ENCODE data around the gene APPBP2.
A peak's percentile ranks its signal among the peaks of the same experiment; 100 is the strongest.
"Not testable (repeated sequence)": the region's sequence is repeated elsewhere in the genome, so short reads cannot be mapped to it uniquely, and the experiment has no call there.

APPBP2 gene

DNA sequence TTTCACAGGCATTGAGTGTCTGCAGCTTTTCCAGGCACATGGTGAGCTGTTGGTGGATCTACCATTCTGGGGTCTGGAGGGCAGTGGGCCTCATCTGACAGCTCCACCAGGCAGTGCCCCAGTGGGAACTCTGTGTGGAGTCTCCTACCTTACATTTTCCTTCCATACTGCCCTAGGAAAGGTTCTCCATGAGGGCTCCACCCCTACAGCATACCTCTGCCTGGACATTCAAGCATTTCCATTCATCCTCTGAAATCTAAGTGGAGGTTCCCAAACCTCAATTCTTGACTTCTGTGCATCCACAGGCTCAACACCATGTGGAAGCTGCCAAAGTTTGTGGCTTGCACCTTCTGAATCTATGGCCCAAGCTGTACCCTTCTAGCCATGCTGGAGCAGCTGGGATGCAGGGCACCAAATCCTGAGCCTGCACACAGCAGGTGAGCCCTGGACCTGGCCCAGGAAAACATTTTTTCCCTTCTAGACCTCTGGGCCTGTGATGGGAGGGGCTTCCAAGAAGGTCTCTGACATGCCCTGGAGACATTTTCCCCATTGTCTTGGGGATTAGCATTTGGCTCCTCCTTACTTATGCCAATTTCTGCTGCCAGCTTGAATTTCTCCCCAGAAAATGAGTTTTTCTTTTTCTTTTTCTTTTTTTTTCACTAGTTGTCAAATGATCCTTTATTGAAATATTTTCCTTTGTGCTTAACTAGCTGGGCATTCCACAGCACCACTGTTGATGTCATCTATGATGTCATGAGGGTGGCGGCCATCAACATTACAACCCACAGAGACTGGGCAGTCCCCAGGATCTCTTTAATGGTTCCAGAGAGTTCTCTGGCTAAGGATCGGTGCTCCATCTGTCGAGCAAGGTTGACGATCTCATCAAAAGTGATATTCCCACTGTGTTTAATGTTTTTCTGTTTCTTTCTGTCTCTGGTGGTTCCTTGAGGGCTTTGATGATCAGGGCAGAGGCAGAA is 92.7 kb downstream of the APPBP2 start:
- not testable (repeated sequence) for DNase-seq

DNA sequence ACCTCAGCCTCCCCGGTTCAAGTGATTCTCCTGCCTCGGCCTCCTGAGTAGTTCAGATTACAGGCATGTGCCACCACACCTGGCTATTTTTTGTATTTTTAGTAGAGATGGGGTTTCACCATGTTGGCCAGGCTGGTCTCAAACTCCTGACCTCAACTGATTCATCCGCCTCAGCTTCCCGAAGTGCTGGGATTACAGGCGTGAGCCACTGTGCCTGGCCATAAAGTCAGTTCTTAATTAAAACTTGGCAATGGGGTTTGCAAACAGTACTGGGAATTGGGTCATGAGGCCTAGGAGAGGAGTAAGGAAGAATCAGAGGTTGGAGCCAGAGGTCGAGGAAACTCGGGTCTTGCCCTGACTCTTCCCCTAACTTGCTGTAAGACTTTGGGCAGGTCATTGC is 95.5 kb downstream of the APPBP2 start:
- DNase-seq: not testable (repeated sequence)

GRCh38 chr17:60428491-60428890 is 97.6 kb downstream of the APPBP2 start:
- DNase-seq: not testable (repeated sequence)

- no peak for DNase-seq
Measured at GRCh38 chr17:60426596-60426995, 99.4 kb downstream of the APPBP2 start.

DNA sequence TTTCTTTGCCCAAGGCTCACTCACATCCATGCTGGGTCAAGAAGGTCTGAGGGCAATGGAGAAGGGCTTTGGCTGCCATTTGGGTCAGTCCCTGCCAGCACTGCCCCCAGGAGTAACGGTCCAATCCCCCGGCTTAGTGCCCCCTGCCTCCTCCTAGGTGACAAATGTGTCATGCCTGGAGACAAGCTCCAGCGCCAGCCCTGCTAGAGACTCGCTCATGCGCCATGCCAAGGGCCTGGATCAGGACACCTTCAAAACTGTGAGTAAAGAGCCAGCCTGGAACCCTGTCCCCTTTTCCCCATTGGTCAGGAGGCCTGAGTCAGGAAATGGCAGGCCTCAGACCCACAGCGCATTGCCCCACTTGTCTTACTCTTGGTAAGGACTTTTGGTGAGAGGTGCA is 100.4 kb downstream of the APPBP2 start:
- no peak for DNase-seq

GRCh38 chr17:60423865-60424264 is 102.2 kb downstream of the APPBP2 start:
- no peak for DNase-seq

DNA sequence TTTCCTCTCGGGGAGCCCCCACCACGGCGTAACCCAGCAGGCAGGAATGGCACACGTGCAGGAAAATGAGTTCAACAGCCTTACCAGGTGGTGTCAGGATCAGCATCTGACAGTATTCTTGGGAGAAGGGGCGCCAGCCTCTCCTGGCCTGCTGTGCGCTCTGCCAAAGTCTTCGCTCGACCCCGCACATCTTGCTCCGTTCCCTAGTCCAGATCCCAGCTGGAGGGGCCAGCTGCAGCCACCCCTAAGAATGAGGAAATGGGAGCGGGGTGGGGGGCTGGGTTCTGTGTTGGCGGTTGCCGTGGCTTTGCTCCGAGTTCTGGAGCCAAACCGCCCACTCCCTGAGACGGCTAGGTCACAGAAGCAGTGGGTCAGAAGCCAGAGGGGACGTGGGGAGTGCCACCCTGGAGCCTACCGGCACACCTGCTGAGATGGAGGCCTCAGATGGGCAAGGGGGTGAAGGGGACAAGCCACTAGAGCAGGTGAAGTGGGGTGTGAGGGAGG is 103.8 kb downstream of the APPBP2 start, which contains the start of gene CHCT1:
Gene CHCT1 (plus strand): TSS at position 328 of the 504 bp plus-strand sequence. CDS start 104 bp downstream, at position 432.
- DNase-seq: no peak

- DNase-seq: peak; percentile 67
Measured at GRCh38 chr17:60421273-60422161, 104.5 kb downstream of the APPBP2 start.

- DNase-seq: not testable (repeated sequence)
Measured at GRCh38 chr17:60419875-60420274, 106.2 kb downstream of the APPBP2 start.

GRCh38 chr17:60419003-60419402 is 107.0 kb downstream of the APPBP2 start:
- not testable (repeated sequence) for DNase-seq

- peak; percentile 58 for DNase-seq
Measured at GRCh38 chr17:60416368-60416925, 109.6 kb downstream of the APPBP2 start.

GRCh38 chr17:60415146-60415545 is 110.9 kb downstream of the APPBP2 start:
- no peak for DNase-seq

DNA sequence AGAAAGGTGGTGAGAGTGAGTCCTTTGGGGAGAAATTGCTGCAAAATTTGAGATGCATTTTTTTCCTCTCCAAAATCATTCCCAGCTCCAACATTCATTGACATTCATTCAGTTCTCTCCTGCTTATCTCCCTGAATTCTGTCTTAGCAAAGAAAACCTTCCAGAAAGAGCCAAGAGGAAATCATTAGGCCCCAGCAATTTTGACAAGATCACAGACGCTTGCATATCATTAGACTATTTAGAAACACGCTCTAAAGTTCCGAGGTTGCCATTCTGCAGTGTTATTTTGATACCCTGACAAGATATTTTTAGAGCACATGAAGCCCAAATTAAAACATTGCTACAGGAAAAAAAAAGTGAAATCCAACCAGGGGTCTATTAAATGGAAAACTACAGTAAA is 113.3 kb downstream of the APPBP2 start:
- DNase-seq: no peak

- DNase-seq: no peak
Measured at GRCh38 chr17:60410001-60410400, 116.0 kb downstream of the APPBP2 start.

- no peak for DNase-seq
Measured at GRCh38 chr17:60406887-60407286, 119.2 kb downstream of the APPBP2 start.

- no peak for DNase-seq
Measured at GRCh38 chr17:60403962-60404361, 122.1 kb downstream of the APPBP2 start.

DNA sequence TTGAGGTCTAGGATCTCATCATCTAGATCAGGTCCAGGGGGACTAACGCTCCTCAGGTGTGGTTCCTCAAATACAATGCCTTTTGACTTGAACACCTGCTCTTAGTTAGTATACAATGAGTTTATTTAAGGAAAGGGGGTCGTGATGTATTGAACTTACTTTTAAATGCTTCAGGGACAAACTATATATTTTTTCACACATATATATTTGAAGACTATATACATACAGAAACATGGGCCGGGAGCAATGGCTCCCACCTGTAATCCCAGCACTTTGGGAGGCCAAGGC is 122.6 kb downstream of the APPBP2 start:
- DNase-seq: no peak

DNA sequence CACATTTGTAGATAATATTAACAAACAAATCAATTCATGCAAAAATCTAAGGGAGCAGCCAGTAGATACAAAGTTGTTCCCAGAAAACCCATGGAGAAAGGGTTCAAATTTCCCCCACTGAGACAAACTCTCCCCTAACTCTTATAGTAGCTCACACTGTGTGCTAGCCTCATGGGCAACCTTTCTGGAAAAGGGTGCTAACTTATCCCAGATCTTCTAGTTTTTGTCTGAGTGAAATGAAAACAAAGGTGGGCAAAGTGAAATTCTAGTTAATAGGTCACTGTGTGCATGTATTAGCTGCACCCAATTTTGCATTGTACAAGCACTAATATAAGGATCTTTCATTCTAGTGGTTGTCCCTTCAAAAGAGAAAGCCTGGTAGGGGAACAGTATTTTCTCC is 124.2 kb downstream of the APPBP2 start:
- DNase-seq: no peak

GRCh38 chr17:60398227-60398959 is 127.6 kb downstream of the APPBP2 start:
- DNase-seq: no peak

DNA sequence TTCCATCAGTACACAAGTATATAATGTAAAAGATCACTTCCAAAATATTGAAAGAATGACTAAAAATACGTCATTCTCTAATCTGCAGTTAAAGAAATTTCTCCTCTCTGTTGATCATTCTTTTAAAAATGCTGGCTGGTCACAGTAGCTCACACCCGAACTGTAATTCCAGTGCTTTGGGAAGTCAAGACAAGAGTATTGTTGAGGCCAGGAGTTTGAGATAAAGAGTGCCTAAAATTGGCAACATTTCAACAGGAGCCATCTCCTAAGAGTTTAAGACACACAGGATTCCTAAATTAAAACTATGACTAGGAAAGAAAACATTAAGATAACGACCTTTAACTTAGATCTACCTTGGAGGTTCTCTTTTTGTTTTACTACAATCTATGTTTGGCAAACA is 129.6 kb downstream of the APPBP2 start:
- DNase-seq: no peak

GRCh38 chr17:60395508-60396065 is 130.5 kb downstream of the APPBP2 start:
- DNase-seq: no peak
